ENCODE results near the gene IFRD2.

IFRD2 gene

DNA sequence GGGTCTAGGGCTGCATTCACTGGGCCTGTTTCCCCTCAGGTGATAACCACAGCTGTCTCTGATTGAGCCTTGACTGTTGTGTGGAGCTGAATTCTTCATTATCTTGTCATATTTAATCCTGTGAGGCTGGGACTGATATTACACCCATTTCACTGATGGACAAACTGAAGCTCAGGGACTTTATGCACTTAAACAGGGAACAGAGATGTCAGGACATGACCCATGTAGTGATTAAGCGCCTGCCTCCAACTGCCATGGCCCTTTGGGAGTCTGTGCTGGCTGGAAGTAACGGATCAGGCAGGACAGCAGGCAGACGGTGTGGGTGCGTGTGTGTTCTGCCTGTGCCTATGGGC lies 48.7 kb downstream of the IFRD2 start:
- DNase-seq (ENCODE audit: low read depth), result no peak
- TF ChIP-seq CTCF (conservative IDR thresholded peaks at IDR 0.05; ENCODE audit: low read depth, low read length), result no peak
- H3K4me3 ChIP-seq (ENCODE audit: low read depth, low read length), result peak overlapping the region; percentile 8

DNA sequence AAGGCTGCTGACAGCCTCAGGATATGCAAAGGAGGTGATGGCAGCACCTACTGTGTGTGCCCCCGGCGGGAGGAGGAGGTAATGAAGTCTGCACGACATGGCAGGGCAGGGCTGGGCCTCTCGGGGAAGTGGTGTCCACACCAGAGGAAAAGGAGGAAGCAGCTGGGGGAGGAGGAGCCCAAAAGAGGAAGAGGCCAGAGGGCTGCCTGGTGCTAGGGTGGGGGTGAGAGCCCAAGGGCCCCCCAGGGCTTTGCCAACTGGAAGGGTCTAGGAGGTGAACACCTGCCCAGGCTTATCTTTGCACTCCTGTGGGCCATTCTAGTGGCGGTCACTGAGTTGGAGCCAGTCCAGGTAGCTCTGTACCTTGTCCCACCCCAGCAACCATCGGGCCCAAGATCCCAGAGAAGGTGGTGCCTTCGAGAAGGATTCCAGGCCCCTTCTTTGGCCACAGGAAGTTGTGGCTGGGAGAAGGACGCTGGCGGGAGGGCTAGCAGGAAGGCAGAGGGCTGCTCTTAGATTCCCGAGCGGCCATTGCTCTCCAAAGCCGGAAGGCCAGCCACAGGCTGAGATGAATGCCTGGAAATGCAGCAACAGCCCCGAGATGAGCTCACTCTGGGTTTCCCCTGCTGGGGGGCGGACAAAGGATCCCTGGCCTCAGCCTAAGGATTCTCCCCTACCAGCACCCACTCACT lies 49.2 kb downstream of the IFRD2 start:
- TF ChIP-seq CTCF (conservative IDR thresholded peaks at IDR 0.05; ENCODE audit: low read depth, low read length), result no peak
- DNase-seq (ENCODE audit: low read depth), result peak; percentile 86
- peak overlapping the region; percentile 2 for H3K4me3 ChIP-seq (ENCODE audit: low read depth, low read length)

DNA sequence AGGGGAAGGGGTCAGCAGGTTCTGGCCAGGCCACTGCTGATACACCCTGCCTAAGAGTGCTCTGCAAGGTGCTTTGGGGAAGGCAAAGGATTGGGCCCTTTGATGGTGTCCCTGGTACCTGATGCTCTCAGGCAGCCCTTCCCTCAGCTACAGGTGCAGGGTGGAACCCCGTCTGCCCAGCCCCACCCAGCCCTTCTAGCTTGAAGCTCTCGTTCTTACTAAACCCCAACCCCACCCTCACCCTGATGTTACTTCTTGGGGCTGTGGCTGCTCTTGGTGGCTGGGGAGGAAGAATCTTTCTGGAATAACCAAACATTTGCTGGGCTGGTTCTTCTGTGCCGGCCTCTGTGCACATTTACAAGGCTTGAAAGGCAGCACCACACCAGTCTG lies 49.9 kb downstream of the IFRD2 start:
- no peak for TF ChIP-seq CTCF (conservative IDR thresholded peaks at IDR 0.05; ENCODE audit: low read depth, low read length)
- no peak for DNase-seq (ENCODE audit: low read depth)
- no peak overlapping the region for H3K4me3 ChIP-seq (ENCODE audit: low read depth, low read length)

GRCh38 chr3:50241713-50242380 lies 50.4 kb downstream of the IFRD2 start:
- H3K4me3 ChIP-seq (ENCODE audit: low read depth, low read length), result no peak overlapping the region
- TF ChIP-seq CTCF (conservative IDR thresholded peaks at IDR 0.05; ENCODE audit: low read depth, low read length), result no peak
- DNase-seq (ENCODE audit: low read depth), result no peak

DNA sequence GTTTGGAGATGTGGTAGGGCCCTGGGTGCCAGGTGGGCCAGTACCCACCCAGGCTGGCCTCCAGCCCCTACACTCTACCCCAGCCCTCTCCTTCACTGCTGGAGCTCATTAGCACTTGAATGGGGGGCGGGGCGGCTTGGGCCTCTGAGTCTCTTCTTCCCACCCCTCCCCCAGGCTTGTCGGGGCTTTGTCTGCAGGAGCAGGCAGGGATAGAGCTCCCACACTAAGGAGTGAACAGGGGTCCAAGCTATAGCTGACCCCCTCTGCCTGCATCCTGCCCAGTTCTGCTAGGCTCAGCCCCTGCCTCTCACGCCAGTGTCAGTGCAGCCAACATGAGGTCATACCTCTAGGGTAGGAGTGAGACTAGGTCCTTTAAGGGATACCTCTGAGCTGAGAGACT lies 51.1 kb downstream of the IFRD2 start:
- no peak for TF ChIP-seq CTCF (conservative IDR thresholded peaks at IDR 0.05; ENCODE audit: low read depth, low read length)
- H3K4me3 ChIP-seq (ENCODE audit: low read depth, low read length), result no peak overlapping the region
- no peak for DNase-seq (ENCODE audit: low read depth)

DNA sequence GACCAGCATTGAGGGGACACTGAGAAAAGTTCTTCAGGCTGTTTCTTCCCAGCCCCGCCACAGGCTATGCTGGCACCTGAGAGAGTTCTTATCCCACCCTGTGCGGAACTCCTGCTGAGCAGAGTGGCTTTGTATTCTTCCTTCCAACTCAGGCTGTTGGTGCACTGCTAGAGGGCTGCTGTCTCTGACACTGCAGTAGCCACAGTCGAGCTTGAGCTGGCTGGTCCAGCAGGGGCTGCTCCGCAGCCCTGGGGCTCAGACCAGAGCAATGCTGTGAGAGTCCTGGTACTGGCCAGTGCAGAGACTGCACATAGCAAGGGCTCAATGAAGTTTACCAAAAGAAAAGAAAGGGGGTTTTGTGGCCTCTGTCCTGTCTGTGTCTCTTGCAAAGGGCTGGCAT lies 52.6 kb downstream of the IFRD2 start:
- no peak for DNase-seq (ENCODE audit: low read depth)
- TF ChIP-seq CTCF (conservative IDR thresholded peaks at IDR 0.05; ENCODE audit: low read depth, low read length), result no peak
- H3K4me3 ChIP-seq (ENCODE audit: low read depth, low read length), result no peak overlapping the region

DNA sequence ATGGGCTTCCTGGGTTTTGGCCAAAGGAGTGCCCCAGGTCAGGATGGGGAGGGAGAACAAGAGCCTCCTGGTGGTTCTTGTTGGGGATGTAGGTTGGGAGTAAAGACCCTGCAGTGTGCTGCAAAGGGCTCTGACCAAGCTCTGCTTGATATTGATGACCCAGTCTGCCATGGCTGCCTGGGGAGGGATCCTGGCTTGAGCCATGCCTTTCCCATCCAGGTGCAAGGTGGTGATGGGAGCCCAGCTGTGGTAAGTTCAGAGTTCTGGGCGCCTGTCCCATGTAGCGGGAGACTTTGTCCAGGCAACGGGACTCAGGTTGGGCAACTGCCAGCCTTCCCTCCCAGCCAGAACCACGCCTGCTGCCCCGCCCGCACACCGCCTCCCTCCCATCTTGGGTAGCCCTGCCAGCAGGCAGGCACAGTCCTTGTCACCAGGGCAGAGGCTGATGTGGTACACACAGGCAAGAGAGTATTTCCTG lies 53.6 kb downstream of the IFRD2 start:
- peak; percentile 15 for TF ChIP-seq CTCF (conservative IDR thresholded peaks at IDR 0.05; ENCODE audit: low read depth, low read length)
- H3K4me3 ChIP-seq (ENCODE audit: low read depth, low read length), result peak overlapping the region; percentile 83
- DNase-seq (ENCODE audit: low read depth), result no peak
